Measurements from ENCODE around the gene NAT16.

- no peak for TF ChIP-seq CTCF (IDR thresholded peaks at IDR 0.05; ENCODE audit: low read depth, low read length, poor library complexity, severe bottlenecking)
- no peak for TF ChIP-seq EZH2phosphoT487 (IDR thresholded peaks at IDR 0.05; ENCODE audit: borderline replicate concordance, low read length)
Measured at GRCh38 chr7:101164071-101164840, 15.8 kb downstream of the NAT16 start.

Measured in DOHH2 (cell line).